GM12878 (cell line): Measurements from ENCODE around the gene BMAL2. TPM values are rescaled to one million over a fixed set of nuclear protein-coding genes. Genes with fewer than 3 reads are reported as not detected.

ENCODE experiments used
- ATAC-seq: fragments of 200-7000 bp; cut with Tn5 transposase; 3 replicates; pipeline ENCODE4 v1.9.1; 2020; ENCODE audit warnings: mild to moderate bottlenecking, moderate library complexity
- BruUV-seq: library from RNA; stranded (reverse); fragments of 400-500 nt; replicated peaks from 2 replicates; lab custom pipeline; 2021; lab: Mats Ljungman, UMichigan
- CTCF ChIA-PET: fragments of 300-600 bp; sonication (Branson Sonifier 250); formaldehyde crosslinking; extraction: SDS; loops from one replicate; lab custom pipeline; 2021; ENCODE audit warnings: inconsistent platforms; lab: Yijun Ruan, JAX
- POLR2A ChIA-PET: fragments of 350-600 bp; formaldehyde crosslinking; extraction: SDS; loops from one replicate; lab custom pipeline; 2021; ENCODE audit warnings: inconsistent platforms; lab: Charles Lee
- RAD21 ChIA-PET: fragments of 300-600 bp; sonication (Branson Sonifier 250); formaldehyde crosslinking; loops from one replicate; lab custom pipeline; 2023; ENCODE audit warnings: antibody characterized with exemption; ENCODE audit not compliant: unreplicated experiment; lab: Charles Lee
- SMC1A ChIA-PET: fragments of 300-600 bp; sonication (Branson Sonifier 250); formaldehyde crosslinking; loops from one replicate; lab custom pipeline; 2023; ENCODE audit not compliant: unreplicated experiment, uncharacterized antibody; lab: Charles Lee
- DNase-seq: peaks from one replicate; pipeline ENCODE4 v3.0.0-alpha.2; 2011; ENCODE audit warnings: low read depth, low spot score
- FAIRE-seq: peaks from 3 replicates; lab custom pipeline; 2011; peaks lifted over from hg19 to GRCh38; lab: Jason Lieb, UNC
- H2AFZ ChIP-seq: 2 replicates; pipeline ENCODE4 v1.6.0; 2011; ENCODE audit warnings: low read depth, low read length, control low read depth; ENCODE audit not compliant: control insufficient read depth
- H3K27ac ChIP-seq: 2 replicates; pipeline ENCODE4 v1.5.1; 2011; ENCODE audit warnings: control low read depth; ENCODE audit not compliant: control insufficient read depth, insufficient read depth
- H3K27me3 ChIP-seq, 2 experiments: replicated peaks in 1 of 2; 2 replicates each; pipeline versions ENCODE4 v1.6.0 to v1.6.1; 2011; ENCODE audit warnings: low read length in 1 of 2; ENCODE audit not compliant: control insufficient read depth in 2 of 2, insufficient read depth in 2 of 2
- H3K36me3 ChIP-seq, 2 experiments: 2 replicates each; pipeline ENCODE4 v1.5.1; 2011; ENCODE audit warnings: low read length in 1 of 2; ENCODE audit not compliant: control insufficient read depth in 2 of 2, insufficient read depth in 2 of 2
- H3K4me1 ChIP-seq: 2 replicates; pipeline ENCODE4 v1.6.1; 2011; ENCODE audit warnings: mild to moderate bottlenecking, low read length, moderate library complexity, mixed read lengths; ENCODE audit not compliant: control insufficient read depth, insufficient read depth
- H3K4me2 ChIP-seq: 2 replicates; pipeline ENCODE4 v1.6.0; 2011; ENCODE audit warnings: control low read depth; ENCODE audit not compliant: control insufficient read depth, insufficient read depth
- H3K4me3 ChIP-seq: fragments of 200-600 bp; sonication (generic); 2 replicates; pipeline ENCODE4 v1.5.1; 2016
- H3K79me2 ChIP-seq: 2 replicates; pipeline ENCODE4 v1.6.0; 2011; ENCODE audit warnings: low read length; ENCODE audit not compliant: control insufficient read depth, insufficient read depth
- H3K9ac ChIP-seq: 2 replicates; pipeline ENCODE4 v1.8.0; 2011; ENCODE audit warnings: low read length, control low read depth, mixed read lengths; ENCODE audit not compliant: control insufficient read depth, insufficient read depth
- H3K9me3 ChIP-seq: replicated peaks from 3 replicates; pipeline ENCODE4 v1.5.1; 2011; ENCODE audit warnings: mild to moderate bottlenecking, low read length; ENCODE audit not compliant: control insufficient read depth, insufficient read depth
- H4K20me1 ChIP-seq: 2 replicates; pipeline ENCODE4 v1.6.0; 2011; ENCODE audit not compliant: control insufficient read depth, insufficient read depth
- BMI1 ChIP-seq: fragments of 450-650 bp; IDR thresholded peaks from 2 replicates; pipeline ENCODE4 v1.6.1; 2016; ENCODE audit warnings: mild to moderate bottlenecking, moderate library complexity, borderline replicate concordance
- FOS ChIP-seq: IDR thresholded peaks from 3 replicates; pipeline ENCODE4 v1.6.1; 2011; ENCODE audit warnings: borderline replicate concordance; ENCODE audit not compliant: insufficient read length; ENCODE audit errors: extremely low read depth
- RAD51 ChIP-seq: fragments of 450-650 bp; IDR thresholded peaks from 2 replicates; pipeline ENCODE4 v1.6.1; 2016; ENCODE audit warnings: moderate library complexity, mild to moderate bottlenecking, inconsistent platforms
- RB1 ChIP-seq: fragments of 450-650 bp; formaldehyde crosslinking; IDR thresholded peaks from 2 replicates; pipeline ENCODE4 v1.6.1; 2017; ENCODE audit warnings: mild to moderate bottlenecking, borderline replicate concordance
- RELA ChIP-seq: fragments of 450-650 bp; IDR thresholded peaks from 2 replicates; pipeline ENCODE4 v1.8.0; 2014; ENCODE audit warnings: borderline replicate concordance; ENCODE audit not compliant: partially characterized antibody
- SRF ChIP-seq, 2 experiments: IDR thresholded peaks; 2 replicates each; pipeline ENCODE4 v1.6.1; 2011; ENCODE audit warnings: low read depth in 2 of 2, low read length in 2 of 2, mild to moderate bottlenecking in 1 of 2, moderate library complexity in 1 of 2
- SUZ12 ChIP-seq: fragments of 200-600 bp; sonication (generic); IDR thresholded peaks from one replicate; pipeline ENCODE4 v1.6.1; 2018; ENCODE audit warnings: antibody characterized with exemption, mild to moderate bottlenecking; ENCODE audit not compliant: unreplicated experiment
- TAF1 ChIP-seq: IDR thresholded peaks from 2 replicates; pipeline ENCODE4 v1.6.1; 2011; ENCODE audit warnings: mild to moderate bottlenecking, low read depth, low read length, borderline replicate concordance
- ZBED1 ChIP-seq: IDR thresholded peaks from 2 replicates; pipeline ENCODE4 v1.6.1; 2016; ENCODE audit warnings: borderline replicate concordance
- ZNF207 ChIP-seq: fragments of 450-650 bp; IDR thresholded peaks from 2 replicates; pipeline ENCODE4 v1.6.1; 2014; ENCODE audit warnings: antibody characterized with exemption, mild to moderate bottlenecking, borderline replicate concordance
- WGBS: methylation state at CpG from one replicate; pipeline ENCODE4 v1.1.6; 2016; ENCODE audit warnings: low lambda C conversion rate; ENCODE audit not compliant: insufficient replicate concordance, insufficient coverage; ENCODE audit errors: missing lambda C conversion rate; 5-methylcytosine and 5-hydroxymethylcytosine counted together
- in situ Hi-C: fragments of 300-500 bp; cut with MboI; formaldehyde crosslinking; loops from 9 replicates; pipeline ENCODE4 v1.14.3; 2018; ENCODE audit warnings: mixed read lengths
- intact Hi-C: fragments of 100-400 bp; cut with micrococcal nuclease; formaldehyde crosslinking; loops from one replicate; pipeline ENCODE4 v1.14.2; 2022; ENCODE audit not compliant: unreplicated experiment
- polyA plus RNA-seq, 11 experiments: library from polyadenylated mRNA; depleted of rRNA in 4 of 11; unstranded in 6 of 11; stranded (reverse) in 5 of 11; fragments of >200 nt; fragmentation: Nextera tagmentation in 4 of 11; fragmentation: Illumina TruSeq in 1 of 11; extraction: Ambion mirVana in 4 of 11; extraction: Trizol in 1 of 11; gene quantifications; 1 replicate in 1 of 11; 2 replicates in 10 of 11; pipeline versions ENCODE4 v1.2.1 to v1.2.3, GENCODE V29; 2011 to 2016; ENCODE audit warnings: inconsistent platforms in 2 of 11, missing spikeins in 2 of 11, low read depth in 1 of 11
- total RNA-seq, 4 experiments: library from RNA; depleted of rRNA in 3 of 4; stranded (reverse); fragments of >200 nt in 3 of 4; fragmentation: Illumina TruSeq in 1 of 4; extraction: Trizol in 1 of 4; gene quantifications; 2 replicates each; pipeline versions ENCODE4 v1.2.1 to v1.2.3, GENCODE V29; 2013 to 2021
- TF ChIP-seq, protein P1 (sequence below): fragments of 450-650 bp; formaldehyde crosslinking; IDR thresholded peaks from 2 replicates; pipeline ENCODE4 v1.4.0; 2020; ENCODE audit warnings: mild to moderate bottlenecking, moderate library complexity
- TF ChIP-seq, protein P2 (sequence below): fragments of 450-650 bp; IDR thresholded peaks from 2 replicates; pipeline ENCODE4 v1.6.1; 2017; ENCODE audit warnings: mild to moderate bottlenecking, moderate library complexity
- TF ChIP-seq, protein P3 (sequence below): IDR thresholded peaks from 2 replicates; pipeline ENCODE4 v1.6.1; 2011; ENCODE audit warnings: borderline replicate concordance, low read depth, mild to moderate bottlenecking, moderate library complexity, mixed read lengths, low read length; ENCODE audit not compliant: insufficient read depth; ENCODE audit errors: extremely low read length

The BMAL2 gene
- total and polyA plus RNA-seq, 10 of the 15 experiments (the other 5 are each of a cell fraction or from before 2014, with no cell fraction given), result 7.9 to 53.6 (median 35.5) TPM

DNA sequence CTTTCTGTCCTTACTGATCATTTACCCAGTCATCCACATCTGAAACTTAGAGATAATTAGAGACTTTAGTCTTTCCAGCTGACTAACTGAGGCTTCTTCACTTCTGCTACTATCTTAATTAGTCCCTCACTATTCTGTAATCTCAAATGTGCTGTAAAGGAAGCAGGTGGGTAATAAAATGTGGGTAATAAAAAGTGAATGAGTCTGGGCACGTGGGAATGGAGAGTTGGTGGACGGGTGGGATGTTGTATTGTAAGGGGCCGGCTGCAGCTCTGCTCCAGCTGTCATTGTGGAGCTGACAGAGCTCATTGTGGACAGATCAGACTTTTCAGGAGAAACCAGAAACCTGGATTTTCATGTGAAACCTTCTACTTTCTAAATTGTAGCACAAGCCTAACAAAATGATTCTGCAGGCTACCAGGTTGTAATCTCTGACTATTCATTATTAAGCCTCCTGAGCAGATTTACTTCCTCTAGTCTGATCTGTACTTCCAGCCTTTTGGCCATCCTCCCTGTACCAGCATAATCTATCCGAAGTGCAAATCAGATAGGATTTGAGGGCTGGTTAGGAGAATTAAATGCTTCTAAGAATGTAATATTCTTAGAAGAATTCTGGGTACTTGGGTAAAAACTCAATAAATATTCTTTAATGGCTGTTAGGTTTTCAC is 42.0 kb upstream of the BMAL2 start (continued):
- TF ChIP-seq SRF (IDR thresholded peaks at IDR 0.05; ENCODE audit: low read depth in 2 of 2, low read length in 2 of 2), result no peak
- TF ChIP-seq RB1, result no peak
- no peak for TF ChIP-seq RELA
- TF ChIP-seq, protein P1, sequence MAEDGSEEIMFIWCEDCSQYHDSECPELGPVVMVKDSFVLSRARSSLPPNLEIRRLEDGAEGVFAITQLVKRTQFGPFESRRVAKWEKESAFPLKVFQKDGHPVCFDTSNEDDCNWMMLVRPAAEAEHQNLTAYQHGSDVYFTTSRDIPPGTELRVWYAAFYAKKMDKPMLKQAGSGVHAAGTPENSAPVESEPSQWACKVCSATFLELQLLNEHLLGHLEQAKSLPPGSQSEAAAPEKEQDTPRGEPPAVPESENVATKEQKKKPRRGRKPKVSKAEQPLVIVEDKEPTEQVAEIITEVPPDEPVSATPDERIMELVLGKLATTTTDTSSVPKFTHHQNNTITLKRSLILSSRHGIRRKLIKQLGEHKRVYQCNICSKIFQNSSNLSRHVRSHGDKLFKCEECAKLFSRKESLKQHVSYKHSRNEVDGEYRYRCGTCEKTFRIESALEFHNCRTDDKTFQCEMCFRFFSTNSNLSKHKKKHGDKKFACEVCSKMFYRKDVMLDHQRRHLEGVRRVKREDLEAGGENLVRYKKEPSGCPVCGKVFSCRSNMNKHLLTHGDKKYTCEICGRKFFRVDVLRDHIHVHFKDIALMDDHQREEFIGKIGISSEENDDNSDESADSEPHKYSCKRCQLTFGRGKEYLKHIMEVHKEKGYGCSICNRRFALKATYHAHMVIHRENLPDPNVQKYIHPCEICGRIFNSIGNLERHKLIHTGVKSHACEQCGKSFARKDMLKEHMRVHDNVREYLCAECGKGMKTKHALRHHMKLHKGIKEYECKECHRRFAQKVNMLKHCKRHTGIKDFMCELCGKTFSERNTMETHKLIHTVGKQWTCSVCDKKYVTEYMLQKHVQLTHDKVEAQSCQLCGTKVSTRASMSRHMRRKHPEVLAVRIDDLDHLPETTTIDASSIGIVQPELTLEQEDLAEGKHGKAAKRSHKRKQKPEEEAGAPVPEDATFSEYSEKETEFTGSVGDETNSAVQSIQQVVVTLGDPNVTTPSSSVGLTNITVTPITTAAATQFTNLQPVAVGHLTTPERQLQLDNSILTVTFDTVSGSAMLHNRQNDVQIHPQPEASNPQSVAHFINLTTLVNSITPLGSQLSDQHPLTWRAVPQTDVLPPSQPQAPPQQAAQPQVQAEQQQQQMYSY, result no peak
- no peak for TF ChIP-seq ZBED1

DNA sequence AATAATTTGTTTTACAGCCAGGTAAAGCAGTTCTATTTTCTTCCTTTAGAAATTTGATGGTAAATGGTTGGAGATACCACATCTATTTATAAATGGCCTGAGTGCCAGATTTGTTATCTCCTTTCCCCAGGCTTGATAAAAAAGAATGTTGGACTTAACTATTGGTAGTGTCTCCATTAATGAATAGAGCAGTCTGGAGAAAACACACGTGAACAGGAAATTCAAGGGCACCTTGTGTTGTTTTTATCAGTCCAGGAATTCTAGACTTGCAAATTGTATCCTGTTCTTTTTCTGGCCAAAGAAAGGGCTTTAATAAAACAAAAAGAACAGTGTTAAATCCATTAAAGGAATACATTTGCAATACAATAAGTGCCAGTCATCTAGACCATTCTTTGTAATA is 40.8 kb upstream of the BMAL2 start:
- H3K4me3 ChIP-seq, result no peak overlapping the region
- no peak overlapping the region for H3K27ac ChIP-seq
- intact Hi-C loops, result no loop called here
- no peak overlapping the region for H3K4me2 ChIP-seq
- no peaks in the 10 kb centered on the region for H4K20me1 ChIP-seq
- H2AFZ ChIP-seq, result no peak overlapping the region
- ATAC-seq (no peak), FAIRE-seq (no peak), DNase-seq (no peak)
- H3K9me3 ChIP-seq, result no peaks in the 10 kb centered on the region
- peaks cover 18% of the 10 kb centered on the region for H3K4me1 ChIP-seq
- in situ Hi-C loops, result no loop called here
- peaks cover 0 to 2% of the 10 kb centered on the region in 2 experiments; a peak in 1 of 4 replicates for H3K36me3 ChIP-seq
- POLR2A ChIA-PET, result interaction anchor here (4.2 kb wide), 1 partner anchor 13 kb away, joined by 23 read pairs; no protein-coding TSS in a partner anchor
- peaks cover 83% of the 10 kb centered on the region for H3K79me2 ChIP-seq
- SMC1A ChIA-PET, result interaction anchor here (0.6 to 16.5 kb wide), 7 partner anchors 10 to 278 kb away, joined by 3 to 491 read pairs (median 13); partner anchors contain the start of genes STK38L and TM7SF3
- RAD21 ChIA-PET, result interaction anchor here (0.6 to 15.9 kb wide), 5 partner anchors 12 to 72 kb away, joined by 3 to 215 read pairs (median 14); no protein-coding TSS in a partner anchor
- no peaks in the 10 kb centered on the region for H3K27me3 ChIP-seq
- CTCF ChIA-PET, result interaction anchor here (1.0 to 1.8 kb wide), 3 partner anchors 9 to 31 kb away, joined by 3 to 10 read pairs (median 5); no protein-coding TSS in a partner anchor
- BruUV-seq, result TSS peak; percentile 3
- 0% methylated on average over 1 of the region's 1 CpG for WGBS
- no peak overlapping the region for H3K9ac ChIP-seq
- TF ChIP-seq, protein P2, sequence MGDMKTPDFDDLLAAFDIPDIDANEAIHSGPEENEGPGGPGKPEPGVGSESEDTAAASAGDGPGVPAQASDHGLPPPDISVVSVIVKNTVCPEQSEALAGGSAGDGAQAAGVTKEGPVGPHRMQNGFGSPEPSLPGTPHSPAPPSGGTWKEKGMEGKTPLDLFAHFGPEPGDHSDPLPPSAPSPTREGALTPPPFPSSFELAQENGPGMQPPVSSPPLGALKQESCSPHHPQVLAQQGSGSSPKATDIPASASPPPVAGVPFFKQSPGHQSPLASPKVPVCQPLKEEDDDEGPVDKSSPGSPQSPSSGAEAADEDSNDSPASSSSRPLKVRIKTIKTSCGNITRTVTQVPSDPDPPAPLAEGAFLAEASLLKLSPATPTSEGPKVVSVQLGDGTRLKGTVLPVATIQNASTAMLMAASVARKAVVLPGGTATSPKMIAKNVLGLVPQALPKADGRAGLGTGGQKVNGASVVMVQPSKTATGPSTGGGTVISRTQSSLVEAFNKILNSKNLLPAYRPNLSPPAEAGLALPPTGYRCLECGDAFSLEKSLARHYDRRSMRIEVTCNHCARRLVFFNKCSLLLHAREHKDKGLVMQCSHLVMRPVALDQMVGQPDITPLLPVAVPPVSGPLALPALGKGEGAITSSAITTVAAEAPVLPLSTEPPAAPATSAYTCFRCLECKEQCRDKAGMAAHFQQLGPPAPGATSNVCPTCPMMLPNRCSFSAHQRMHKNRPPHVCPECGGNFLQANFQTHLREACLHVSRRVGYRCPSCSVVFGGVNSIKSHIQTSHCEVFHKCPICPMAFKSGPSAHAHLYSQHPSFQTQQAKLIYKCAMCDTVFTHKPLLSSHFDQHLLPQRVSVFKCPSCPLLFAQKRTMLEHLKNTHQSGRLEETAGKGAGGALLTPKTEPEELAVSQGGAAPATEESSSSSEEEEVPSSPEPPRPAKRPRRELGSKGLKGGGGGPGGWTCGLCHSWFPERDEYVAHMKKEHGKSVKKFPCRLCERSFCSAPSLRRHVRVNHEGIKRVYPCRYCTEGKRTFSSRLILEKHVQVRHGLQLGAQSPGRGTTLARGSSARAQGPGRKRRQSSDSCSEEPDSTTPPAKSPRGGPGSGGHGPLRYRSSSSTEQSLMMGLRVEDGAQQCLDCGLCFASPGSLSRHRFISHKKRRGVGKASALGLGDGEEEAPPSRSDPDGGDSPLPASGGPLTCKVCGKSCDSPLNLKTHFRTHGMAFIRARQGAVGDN, result no peak
- TF ChIP-seq ZNF207 (no peak), TAF1 (no peak), BMI1 (no peak), SUZ12 (no peak), FOS (no peak), RAD51 (no peak)
- TF ChIP-seq, protein P3, sequence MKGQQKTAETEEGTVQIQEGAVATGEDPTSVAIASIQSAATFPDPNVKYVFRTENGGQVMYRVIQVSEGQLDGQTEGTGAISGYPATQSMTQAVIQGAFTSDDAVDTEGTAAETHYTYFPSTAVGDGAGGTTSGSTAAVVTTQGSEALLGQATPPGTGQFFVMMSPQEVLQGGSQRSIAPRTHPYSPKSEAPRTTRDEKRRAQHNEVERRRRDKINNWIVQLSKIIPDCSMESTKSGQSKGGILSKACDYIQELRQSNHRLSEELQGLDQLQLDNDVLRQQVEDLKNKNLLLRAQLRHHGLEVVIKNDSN, result no peak
